ENCODE results near the gene POLD1. TPM values are rescaled to one million over a fixed set of nuclear protein-coding genes. Genes with fewer than 3 reads are reported as not detected.
A peak's percentile ranks its signal among the peaks of the same experiment; 100 is the strongest.

POLD1 gene
- total RNA-seq, 2 experiments from 2014 or later = 117 to 119 TPM

- DNase-seq = peak; percentile 89
- H3K9me3 Mint-ChIP-seq = peaks cover 7% of the 10 kb centered on the region
- peaks cover 28% of the 10 kb centered on the region for H3K36me3 Mint-ChIP-seq (ENCODE audit: low read depth)
- peak overlapping the region; percentile 94 for H3K27ac Mint-ChIP-seq
- peaks cover 44% of the 10 kb centered on the region for H3K4me1 Mint-ChIP-seq
- ChIA-PET POLR2A (interaction anchor here (0.7 to 3.2 kb wide), 21 partner anchors 8 to 448 kb away, joined by 3 to 30 read pairs (median 6); partner anchors contain the start of genes JOSD2, KCNC3, NAPSA and NR1H2), CTCF (interaction anchor here (0.6 to 2.4 kb wide), 24 partner anchors 9 to 426 kb away, joined by 3 to 21 read pairs (median 6); partner anchors contain the start of genes JOSD2, KCNC3, NAPSA and NR1H2)
- peak overlapping the region; percentile 86 for H3K4me3 Mint-ChIP-seq
- H3K27me3 Mint-ChIP-seq = no peaks in the 10 kb centered on the region
Observed at GRCh38 chr19:50357178-50358100, 26.7 kb upstream of the POLD1 start.

- peaks cover 56% of the 10 kb centered on the region for H3K4me1 Mint-ChIP-seq
- H3K27me3 Mint-ChIP-seq = no peaks in the 10 kb centered on the region
- H3K27ac Mint-ChIP-seq = peak overlapping the region; percentile 94
- peaks cover 28% of the 10 kb centered on the region for H3K36me3 Mint-ChIP-seq (ENCODE audit: low read depth)
- ChIA-PET POLR2A (interaction anchor here (0.9 to 3.2 kb wide), 11 partner anchors 10 to 446 kb away, joined by 3 to 30 read pairs (median 11); partner anchors contain the start of genes JOSD2, KCNC3, NR1H2 and POLD1), CTCF (interaction anchor here (1.8 to 2.4 kb wide), 6 partner anchors 11 to 198 kb away, joined by 7 to 21 read pairs (median 16); partner anchors contain the start of genes KCNC3, NR1H2 and POLD1)
- H3K4me3 Mint-ChIP-seq = peak overlapping the region; percentile 86
- DNase-seq = peak; percentile 82
- peaks cover 7% of the 10 kb centered on the region for H3K9me3 Mint-ChIP-seq
Observed at GRCh38 chr19:50358483-50359327, 25.4 kb upstream of the POLD1 start.

DNA sequence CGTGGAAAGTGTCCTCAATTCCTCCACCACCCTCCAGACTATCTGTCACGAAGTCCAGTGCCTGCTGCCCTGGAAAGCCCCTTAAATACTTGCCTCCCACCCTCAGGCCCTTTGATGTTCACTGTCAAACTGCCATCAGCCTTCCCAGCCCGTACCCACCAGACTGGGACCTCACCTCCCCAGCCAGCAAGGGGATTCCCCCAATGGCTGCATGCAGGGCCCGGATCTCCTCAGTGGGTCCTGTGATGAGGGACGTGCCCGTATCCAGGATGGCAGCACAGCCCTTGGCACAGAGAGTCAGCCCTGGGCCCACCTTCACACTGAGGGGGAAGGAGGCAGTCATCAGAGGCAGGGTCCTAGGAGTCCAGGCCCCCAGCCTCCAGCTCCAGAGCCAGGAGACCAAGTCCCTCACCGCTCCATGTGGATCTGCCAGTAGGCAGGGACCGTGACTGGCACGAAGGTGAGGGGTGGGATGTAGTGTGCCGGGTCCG, 24.8 kb upstream of the POLD1 start:
- Mint-ChIP-seq H3K4me1 (peaks cover 60% of the 10 kb centered on the region), H3K36me3 (ENCODE audit: low read depth) (peaks cover 28% of the 10 kb centered on the region), H3K27me3 (no peaks in the 10 kb centered on the region), H3K4me3 (peak overlapping the region; percentile 86), H3K27ac (peak overlapping the region; percentile 94), H3K9me3 (peaks cover 7% of the 10 kb centered on the region)
- no peak for DNase-seq
- ChIA-PET POLR2A (interaction anchor here (0.9 to 3.2 kb wide), 5 partner anchors 9 to 152 kb away, joined by 3 to 30 read pairs (median 12); partner anchors contain the start of genes JOSD2 and POLD1), CTCF (interaction anchor here (1.0 to 2.4 kb wide), 2 partner anchors 9 to 10 kb away, joined by 3 to 21 read pairs; no protein-coding TSS in a partner anchor)

GRCh38 chr19:50361290-50362029, 22.7 kb upstream of the POLD1 start:
- CTCF ChIA-PET = interaction anchor here (0.9 to 1.7 kb wide), 3 partner anchors 15 to 149 kb away, joined by 3 to 5 read pairs (median 3); partner anchors contain the start of genes JOSD2 and NR1H2

GRCh38 chr19:50362030-50362412, 22.1 kb upstream of the POLD1 start:
- Mint-ChIP-seq H3K27me3 (no peaks in the 10 kb centered on the region), H3K4me3 (no peak overlapping the region), H3K27ac (peak overlapping the region; percentile 91), H3K36me3 (ENCODE audit: low read depth) (peaks cover 28% of the 10 kb centered on the region), H3K4me1 (peaks cover 77% of the 10 kb centered on the region), H3K9me3 (peaks cover 7% of the 10 kb centered on the region)
- POLR2A ChIA-PET = interaction anchor here (1.5 to 2.3 kb wide), 3 partner anchors 14 to 23 kb away, joined by 5 to 8 read pairs (median 5); partner anchors contain the start of genes NR1H2 and POLD1
- CTCF ChIA-PET = interaction anchor here (1.1 to 1.8 kb wide), 2 partner anchors 53 to 98 kb away, joined by 3 to 4 read pairs; no protein-coding TSS in a partner anchor
- no peak for DNase-seq

More at GRCh38 chr19:50361290-50362029, 22.7 kb upstream of the POLD1 start:
- Mint-ChIP-seq H3K27me3 (no peaks in the 10 kb centered on the region), H3K4me1 (peaks cover 79% of the 10 kb centered on the region), H3K9me3 (peaks cover 7% of the 10 kb centered on the region), H3K36me3 (ENCODE audit: low read depth) (peaks cover 28% of the 10 kb centered on the region), H3K27ac (peak overlapping the region; percentile 91), H3K4me3 (no peak overlapping the region)
- DNase-seq = peak; percentile 39
- POLR2A ChIA-PET = interaction anchor here (1.5 to 2.3 kb wide), 2 partner anchors 15 to 23 kb away, joined by 5 to 8 read pairs; partner anchors contain the start of genes NR1H2 and POLD1

DNA sequence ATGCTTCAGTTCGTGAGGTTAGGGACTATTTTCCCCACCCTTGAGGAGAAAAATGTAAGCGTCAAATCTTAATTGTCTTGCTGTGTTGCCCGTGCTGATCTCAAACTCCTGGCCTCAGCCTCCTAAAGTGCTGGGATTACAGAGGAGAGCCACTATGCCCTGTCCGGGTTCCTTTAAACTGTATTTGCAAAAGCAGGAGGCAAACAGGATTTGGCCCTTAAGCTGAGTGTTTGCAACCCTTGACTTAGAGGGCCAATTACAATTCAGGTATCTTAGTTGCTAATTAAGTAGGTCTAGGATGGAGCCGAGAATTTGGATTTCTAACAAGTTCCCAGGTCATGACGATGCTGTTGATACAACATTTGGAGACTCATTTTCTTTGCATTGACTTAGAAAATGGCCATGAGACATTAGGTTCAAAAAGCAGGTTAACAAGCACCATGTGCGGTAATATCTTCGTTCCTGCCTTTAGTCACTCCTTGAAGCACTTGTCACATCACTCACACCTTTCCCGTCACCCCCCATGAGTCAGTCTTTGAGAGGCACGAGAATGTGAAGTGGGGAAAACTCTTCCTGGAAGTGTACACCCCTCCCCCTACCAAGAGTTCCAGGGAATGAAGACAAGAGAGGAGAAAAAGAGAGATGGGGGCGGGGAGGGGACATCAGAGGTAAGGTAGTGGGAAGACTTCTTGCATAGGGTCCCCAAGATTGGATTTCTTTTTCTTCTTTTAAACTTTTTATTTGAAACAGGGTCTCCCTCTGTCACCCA, 21.3 kb upstream of the POLD1 start:
- peaks cover 7% of the 10 kb centered on the region for H3K9me3 Mint-ChIP-seq
- DNase-seq = no peak
- H3K36me3 Mint-ChIP-seq (ENCODE audit: low read depth) = peaks cover 28% of the 10 kb centered on the region
- H3K27me3 Mint-ChIP-seq = no peaks in the 10 kb centered on the region
- ChIA-PET POLR2A (interaction anchor here (1.5 to 2.3 kb wide), 2 partner anchors 13 to 22 kb away, joined by 5 to 8 read pairs; partner anchors contain the start of gene NR1H2), CTCF (interaction anchor here (1.1 to 1.8 kb wide), 2 partner anchors 52 to 97 kb away, joined by 3 to 4 read pairs; no protein-coding TSS in a partner anchor)
- H3K27ac Mint-ChIP-seq = peak overlapping the region; percentile 91
- H3K4me1 Mint-ChIP-seq = peaks cover 82% of the 10 kb centered on the region
- H3K4me3 Mint-ChIP-seq = no peak overlapping the region

DNA sequence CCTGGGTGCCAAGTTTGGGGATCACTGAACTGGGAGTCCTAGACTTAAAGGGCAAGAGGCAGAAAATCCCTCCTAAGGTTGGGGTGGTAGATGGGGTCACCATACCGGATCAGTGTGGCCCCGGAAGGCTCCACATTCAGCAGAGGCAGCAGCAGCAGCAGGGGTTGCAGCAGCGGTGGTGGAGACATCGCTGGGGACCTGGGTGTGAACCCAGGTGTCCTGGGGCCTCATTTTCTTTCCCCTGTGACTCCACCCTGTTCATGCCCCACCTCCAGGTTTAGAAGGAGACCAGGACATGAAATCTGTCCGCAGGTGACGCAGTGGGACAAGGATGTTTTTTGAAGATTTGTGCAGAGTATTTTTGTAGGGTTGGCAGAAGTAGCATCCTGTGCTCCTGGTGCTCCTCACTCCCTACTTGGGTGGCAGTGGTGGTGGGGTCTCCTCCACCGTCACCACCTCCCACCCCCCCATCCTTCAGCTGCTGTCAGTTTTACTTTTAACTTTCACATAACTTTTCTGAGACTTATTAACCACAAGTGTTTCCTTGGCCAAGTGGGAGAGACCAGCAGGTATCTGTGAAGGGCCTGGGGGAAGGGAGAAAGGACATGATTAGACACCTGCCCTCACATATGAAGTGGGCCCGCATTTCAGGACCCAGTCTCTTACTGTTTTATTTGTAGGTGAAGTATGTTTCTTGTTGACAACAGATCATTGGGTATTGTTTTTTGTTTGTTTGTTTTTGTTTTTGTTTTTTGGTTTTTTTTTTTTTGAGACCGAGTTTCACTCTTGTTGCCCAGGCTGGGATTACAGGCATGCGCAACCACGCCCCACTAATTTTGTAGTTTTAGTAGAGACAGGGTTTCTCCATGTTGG, 18.5 kb upstream of the POLD1 start, which contains the start of gene NAPSA:
TSS of gene NAPSA (minus strand) at position 206 of the 873 bp plus-strand sequence. CDS start at position 188, 18 bp downstream.
- peaks cover 9% of the 10 kb centered on the region for H3K36me3 Mint-ChIP-seq (ENCODE audit: low read depth)
- ChIA-PET POLR2A (interaction anchor here (1.0 to 1.6 kb wide), 2 partner anchors 9 to 10 kb away, joined by 3 to 4 read pairs; partner anchors contain the start of gene NR1H2), CTCF (interaction anchor here (2.1 kb wide), 1 partner anchor 8 kb away, joined by 9 read pairs; no protein-coding TSS in a partner anchor)
- peaks cover 72% of the 10 kb centered on the region for H3K4me1 Mint-ChIP-seq
- no peak for DNase-seq
- H3K27me3 Mint-ChIP-seq = no peaks in the 10 kb centered on the region
- H3K27ac Mint-ChIP-seq = peak within 1 kb of the TSS; percentile 80
- peaks cover 5% of the 10 kb centered on the region for H3K9me3 Mint-ChIP-seq
- peak within 1 kb of the TSS; percentile 41 for H3K4me3 Mint-ChIP-seq

DNA sequence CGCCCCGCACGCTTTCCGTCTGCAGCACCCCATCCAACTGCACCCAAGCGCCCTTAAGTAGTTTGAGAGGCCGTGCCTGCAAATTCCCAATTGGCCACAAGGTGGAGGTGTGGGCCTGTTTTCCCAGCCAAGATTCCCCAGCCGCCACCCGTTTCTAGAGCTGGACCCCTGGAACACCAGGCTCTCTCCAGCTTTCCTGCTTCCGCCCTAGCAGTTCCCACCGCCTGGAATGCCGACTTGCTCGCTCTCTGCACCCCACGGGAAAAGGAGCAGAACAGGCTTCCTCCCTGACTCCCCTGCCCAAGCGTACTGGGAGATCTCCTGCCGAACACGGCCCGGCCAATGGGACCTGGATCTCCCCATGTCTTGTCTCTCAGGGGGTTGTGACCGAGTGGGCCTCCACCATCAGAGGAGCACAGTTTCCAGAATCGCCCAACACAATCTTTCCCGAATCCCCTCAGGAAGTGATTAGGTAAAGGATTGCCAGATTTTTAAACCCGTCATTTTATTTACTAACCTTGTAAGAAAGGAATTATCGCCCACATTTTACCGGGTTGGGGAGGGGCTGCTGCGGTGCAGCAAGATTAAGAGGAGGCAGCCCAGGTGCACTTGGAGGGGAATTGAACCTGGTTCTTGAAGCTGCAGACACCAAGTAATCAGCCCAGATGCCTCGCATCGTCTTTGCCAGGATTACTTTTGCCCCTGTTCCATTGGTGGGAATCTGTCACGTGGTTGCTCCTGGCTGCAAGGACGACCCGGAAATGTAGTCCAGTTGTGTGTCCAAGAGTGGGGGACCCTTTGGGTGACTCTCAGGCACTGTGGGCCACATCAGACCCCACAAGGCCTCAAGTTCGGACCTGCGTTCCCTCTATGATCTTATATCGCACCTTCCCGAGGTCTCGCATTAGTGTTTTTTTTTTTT, 15.2 kb upstream of the POLD1 start:
- H3K36me3 Mint-ChIP-seq (ENCODE audit: low read depth) = no peaks in the 10 kb centered on the region
- H3K9me3 Mint-ChIP-seq = no peaks in the 10 kb centered on the region
- DNase-seq = peak; percentile 83
- ChIA-PET POLR2A (interaction anchor here (1.0 to 3.5 kb wide), 6 partner anchors 10 to 91 kb away, joined by 3 to 13 read pairs (median 5); partner anchors contain the start of gene POLD1), CTCF (interaction anchor here (0.6 to 3.3 kb wide), 19 partner anchors 8 to 429 kb away, joined by 3 to 21 read pairs (median 3); partner anchors contain the start of genes KCNC3 and POLD1)
- H3K4me1 Mint-ChIP-seq = peaks cover 42% of the 10 kb centered on the region
- peak overlapping the region; percentile 90 for H3K27ac Mint-ChIP-seq
- H3K4me3 Mint-ChIP-seq = peak overlapping the region; percentile 94
- no peaks in the 10 kb centered on the region for H3K27me3 Mint-ChIP-seq

DNA sequence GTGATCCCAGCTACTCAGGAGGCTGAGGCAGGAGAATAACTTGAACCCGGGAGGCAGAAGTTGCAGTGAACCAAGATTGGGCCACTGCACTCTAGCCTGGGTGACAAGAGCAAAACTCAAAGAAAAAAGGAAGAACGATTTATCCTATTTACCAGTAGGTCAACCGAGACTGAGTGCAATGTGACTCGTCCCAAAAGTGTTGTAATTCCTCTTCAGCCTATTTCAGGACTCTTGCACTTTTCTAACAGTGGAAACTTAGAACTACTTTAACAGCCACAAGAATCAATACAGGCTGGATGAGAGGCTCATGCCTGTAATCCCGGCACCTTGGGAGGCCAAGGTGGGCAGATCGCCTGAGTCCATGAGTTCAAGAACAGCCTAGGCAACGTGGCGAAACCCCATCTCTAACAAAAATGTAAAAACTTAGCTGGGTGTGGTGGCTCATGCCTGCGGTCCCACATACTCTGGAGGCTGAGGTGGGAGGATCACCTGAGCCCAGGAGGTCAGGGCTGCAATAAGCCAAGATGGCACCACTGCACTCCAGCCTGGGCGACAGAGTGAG, 12.2 kb upstream of the POLD1 start:
- ChIA-PET CTCF (no interaction called here), POLR2A (no interaction called here)
- Mint-ChIP-seq H3K27ac (no peak overlapping the region), H3K9me3 (no peaks in the 10 kb centered on the region), H3K4me3 (no peak overlapping the region), H3K4me1 (peaks cover 36% of the 10 kb centered on the region), H3K27me3 (no peaks in the 10 kb centered on the region), H3K36me3 (ENCODE audit: low read depth) (peaks cover under 1% of the 10 kb centered on the region)
- DNase-seq = no peak
